NCI-H1417 treated with DMSO at 0.1 percent for 48 hours (cell line): ENCODE data around the gene BLVRA.
"Not testable (repeated sequence)": the region's sequence is repeated elsewhere in the genome, so short reads cannot be mapped to it uniquely, and the experiment has no call there.

Experiments used
- DNase-seq: peaks from one replicate; lab custom pipeline; 2025; lab: John Stamatoyannopoulos, UW

The BLVRA gene

GRCh38 chr7:43758029-43758821, at the start of gene BLVRA:
Gene BLVRA (plus strand): TSS chr7:43758680. CDS start chr7:43771159, 12,479 bp downstream.
- DNase-seq: no peak

- DNase-seq: no peak
Measured at GRCh38 chr7:43711503-43711902, 47.0 kb upstream of the BLVRA start.

GRCh38 chr7:43715966-43716365, 42.5 kb upstream of the BLVRA start:
- DNase-seq: not testable (repeated sequence)

- DNase-seq: no peak
Measured at GRCh38 chr7:43716598-43716997, 41.9 kb upstream of the BLVRA start.

- peak; percentile 16 for DNase-seq
Measured at GRCh38 chr7:43721193-43721806, 37.2 kb upstream of the BLVRA start.

- DNase-seq: no peak
Measured at GRCh38 chr7:43723007-43723341, 35.5 kb upstream of the BLVRA start.

- DNase-seq: no peak
Measured at GRCh38 chr7:43725251-43725650, 33.2 kb upstream of the BLVRA start.

GRCh38 chr7:43726466-43726865, 32.0 kb upstream of the BLVRA start:
- DNase-seq: no peak

GRCh38 chr7:43727003-43727402, 31.5 kb upstream of the BLVRA start:
- DNase-seq: no peak

- DNase-seq: no peak
Measured at GRCh38 chr7:43727494-43727893, 31.0 kb upstream of the BLVRA start.

- DNase-seq: peak; percentile 65
Measured at GRCh38 chr7:43729214-43729923, 29.1 kb upstream of the BLVRA start, which contains the start of gene COA1. Gene COA1 (minus strand): TSS chr7:43729523. CDS start chr7:43648614, 80,909 bp downstream.

- no peak for DNase-seq
Measured at GRCh38 chr7:43729924-43730248, 28.6 kb upstream of the BLVRA start.

- not testable (repeated sequence) for DNase-seq
Measured at GRCh38 chr7:43731494-43731893, 27.0 kb upstream of the BLVRA start.

GRCh38 chr7:43734575-43735332, 23.7 kb upstream of the BLVRA start:
- not testable (repeated sequence) for DNase-seq

- no peak for DNase-seq
Measured at GRCh38 chr7:43735403-43735801, 23.1 kb upstream of the BLVRA start.

GRCh38 chr7:43735802-43736603, 22.5 kb upstream of the BLVRA start:
- no peak for DNase-seq

- DNase-seq: no peak
Measured at GRCh38 chr7:43737467-43738127, 20.9 kb upstream of the BLVRA start.

GRCh38 chr7:43742692-43743091, 15.8 kb upstream of the BLVRA start:
- DNase-seq: no peak

- no peak for DNase-seq
Measured at GRCh38 chr7:43747328-43748105, 11.0 kb upstream of the BLVRA start.

- DNase-seq: no peak
Measured at GRCh38 chr7:43749383-43749940, 9.0 kb upstream of the BLVRA start.
